Effector memory CD4-positive, alpha-beta T cell (primary cell): ENCODE results near the gene IQSEC3.

Source experiments
- DNase-seq, 3 donors: peaks; one replicate each; pipeline ENCODE4 v3.0.0-alpha.2; 2020
- H3K27ac ChIP-seq: 2 replicates; pipeline ENCODE4 v1.7.0; 2013; ENCODE audit warnings: mild to moderate bottlenecking, low read length, moderate library complexity; ENCODE audit not compliant: insufficient read depth, poor library complexity, severe bottlenecking
- H3K27me3 ChIP-seq: replicated peaks from 2 replicates; pipeline ENCODE4 v1.7.0; 2013; ENCODE audit warnings: mild to moderate bottlenecking, low read length; ENCODE audit not compliant: insufficient read depth, control insufficient read depth, poor library complexity, severe bottlenecking
- H3K36me3 ChIP-seq: 2 replicates; pipeline ENCODE4 v1.7.0; 2013; ENCODE audit warnings: mild to moderate bottlenecking, low read length, moderate library complexity; ENCODE audit not compliant: control insufficient read depth, insufficient read depth
- H3K4me1 ChIP-seq: 2 replicates; pipeline ENCODE4 v1.7.0; 2013; ENCODE audit warnings: low read length, mild to moderate bottlenecking; ENCODE audit not compliant: control insufficient read depth, insufficient read depth, poor library complexity, severe bottlenecking
- H3K4me3 ChIP-seq: 2 replicates; pipeline ENCODE4 v1.7.0; 2013; ENCODE audit warnings: low read length, low read depth, mild to moderate bottlenecking; ENCODE audit not compliant: insufficient read depth, poor library complexity, severe bottlenecking
- H3K9me3 ChIP-seq: 2 replicates; pipeline ENCODE4 v1.7.0; 2013; ENCODE audit warnings: mild to moderate bottlenecking, low read length, moderate library complexity; ENCODE audit not compliant: control insufficient read depth

IQSEC3 gene

DNA sequence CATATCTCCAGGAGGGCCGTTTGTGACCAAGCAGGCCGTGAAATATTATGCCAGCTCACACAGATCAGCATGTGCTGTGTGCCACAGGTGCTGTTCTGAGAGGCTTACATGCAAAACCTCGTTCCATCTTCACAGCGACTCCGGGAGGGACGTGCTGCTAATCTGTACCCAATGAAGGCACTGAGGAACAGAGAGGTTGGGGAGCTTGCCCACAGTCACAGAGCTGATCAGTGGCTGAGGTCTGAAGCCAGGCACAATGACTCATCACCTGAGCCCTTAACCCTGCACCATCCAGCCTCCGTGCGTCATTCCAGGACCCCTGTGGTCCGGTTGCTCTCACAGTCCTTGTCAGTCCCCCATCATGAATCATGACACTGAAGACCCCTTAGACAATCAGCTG is 80.7 kb downstream of the IQSEC3 start:
- Histone ChIP-seq H3K27me3 (no peaks in the 10 kb centered on the region), H3K4me1 (no peaks in the 10 kb centered on the region), H3K27ac (no peak overlapping the region), H3K4me3 (no peak overlapping the region), H3K36me3 (no peaks in the 10 kb centered on the region), H3K9me3 (no peaks in the 10 kb centered on the region)
- no peak for DNase-seq

DNA sequence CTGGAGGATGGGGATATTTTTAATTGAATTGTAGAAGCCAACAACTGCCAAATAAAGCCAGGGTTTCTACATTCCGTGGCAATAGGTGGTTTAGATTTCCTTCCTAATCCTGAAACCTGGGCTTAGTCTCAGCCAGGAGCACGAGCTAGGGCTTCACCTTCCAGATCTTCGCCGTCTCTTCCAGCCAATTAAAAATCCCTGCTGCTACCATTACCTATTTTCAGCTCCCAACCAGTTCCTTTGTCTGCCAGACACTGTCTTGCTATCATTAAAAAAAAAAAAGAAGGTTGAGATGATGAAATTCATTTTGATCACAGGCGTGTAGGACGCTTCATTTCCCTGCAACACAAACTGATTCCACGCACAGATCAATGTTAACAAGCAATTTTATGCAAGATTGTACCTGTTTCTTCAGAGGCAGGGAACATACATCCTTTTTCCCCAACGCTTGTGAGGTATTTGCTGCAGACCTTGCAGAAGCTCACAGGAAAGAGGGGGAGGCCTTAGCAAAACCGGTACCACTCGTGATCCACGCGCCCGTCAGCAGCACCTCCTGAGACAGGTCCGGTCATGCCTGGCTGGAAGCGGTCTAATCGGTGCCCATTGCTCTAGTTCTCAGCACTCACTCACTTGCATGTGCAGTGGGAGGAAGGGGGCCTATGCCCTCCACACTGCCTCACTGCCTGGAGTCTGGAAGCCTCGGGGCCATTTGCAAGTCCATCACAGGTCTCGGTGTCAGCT is 82.3 kb downstream of the IQSEC3 start:
- no peaks in the 10 kb centered on the region for H3K9me3 ChIP-seq
- no peaks in the 10 kb centered on the region for H3K36me3 ChIP-seq
- no peak for DNase-seq
- no peak overlapping the region for H3K4me3 ChIP-seq
- H3K27ac ChIP-seq = no peak overlapping the region
- no peaks in the 10 kb centered on the region for H3K27me3 ChIP-seq
- no peaks in the 10 kb centered on the region for H3K4me1 ChIP-seq

DNA sequence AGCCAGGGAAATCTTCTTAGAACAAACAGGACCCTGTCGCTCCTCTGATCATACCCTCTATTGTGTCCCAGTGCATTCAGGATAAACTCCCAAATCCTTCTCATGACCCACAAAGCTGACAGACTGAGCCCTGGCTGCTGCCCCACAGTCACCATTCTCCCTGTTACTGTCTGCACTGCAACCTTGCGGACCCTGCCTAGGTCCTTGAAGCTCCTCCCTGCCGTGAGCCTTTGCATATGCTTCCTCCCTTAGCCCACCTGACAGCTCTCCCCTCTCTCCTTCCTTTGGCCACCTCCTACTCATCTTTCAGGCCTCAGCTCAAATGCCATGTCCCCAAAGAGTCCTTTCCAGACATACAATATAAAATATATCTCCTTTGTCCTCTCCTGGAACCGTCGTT is 85.0 kb downstream of the IQSEC3 start:
- Histone ChIP-seq H3K36me3 (no peaks in the 10 kb centered on the region), H3K4me3 (no peak overlapping the region), H3K27me3 (no peaks in the 10 kb centered on the region), H3K4me1 (no peaks in the 10 kb centered on the region), H3K27ac (no peak overlapping the region), H3K9me3 (no peaks in the 10 kb centered on the region)
- no peak for DNase-seq

GRCh38 chr12:152440-152839 is 85.9 kb downstream of the IQSEC3 start:
- Histone ChIP-seq H3K36me3 (no peaks in the 10 kb centered on the region), H3K4me3 (no peak overlapping the region), H3K9me3 (no peaks in the 10 kb centered on the region), H3K4me1 (no peaks in the 10 kb centered on the region), H3K27me3 (no peaks in the 10 kb centered on the region), H3K27ac (no peak overlapping the region)
- no peak for DNase-seq

DNA sequence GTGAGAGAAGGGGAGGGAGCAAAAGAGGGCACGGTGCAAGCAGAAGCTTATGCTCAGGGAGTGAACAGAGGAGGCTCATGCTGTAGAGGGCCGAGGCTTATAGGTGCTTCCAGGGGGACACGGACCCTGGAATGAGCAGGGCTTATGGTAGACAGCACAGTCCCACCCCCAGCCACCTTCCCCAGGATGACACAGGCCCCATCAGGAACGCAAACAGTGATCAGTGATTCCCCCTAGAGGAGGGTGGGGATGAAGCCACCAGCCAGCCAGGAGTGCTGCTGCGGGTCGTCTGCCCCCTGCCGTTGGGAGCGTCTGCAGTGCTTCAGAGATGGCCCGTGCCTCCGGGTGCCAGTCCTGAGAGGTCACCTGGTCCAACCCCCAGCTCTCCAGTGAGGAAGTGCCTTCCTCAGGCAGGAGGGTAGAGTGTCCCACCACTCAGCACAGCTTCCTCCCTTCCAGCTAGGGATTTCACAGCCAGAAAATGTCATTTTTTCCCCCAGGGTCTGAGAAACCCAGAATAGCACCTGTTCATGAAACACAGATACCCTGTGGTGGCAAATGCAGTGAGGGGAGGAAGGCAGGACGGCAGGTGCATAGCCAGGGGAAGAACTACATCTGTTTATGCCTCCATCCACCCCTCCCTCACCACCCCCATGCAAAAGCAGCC is 86.6 kb downstream of the IQSEC3 start:
- DNase-seq = peak in 2 of 3 donors; percentile 2 to 4
- H3K27ac ChIP-seq = no peak overlapping the region
- H3K4me3 ChIP-seq = no peak overlapping the region
- H3K9me3 ChIP-seq = no peaks in the 10 kb centered on the region
- H3K27me3 ChIP-seq = no peaks in the 10 kb centered on the region
- H3K36me3 ChIP-seq = no peaks in the 10 kb centered on the region
- no peaks in the 10 kb centered on the region for H3K4me1 ChIP-seq

GRCh38 chr12:154058-154457 is 87.5 kb downstream of the IQSEC3 start:
- Histone ChIP-seq H3K36me3 (no peaks in the 10 kb centered on the region), H3K4me1 (no peaks in the 10 kb centered on the region), H3K27ac (no peak overlapping the region), H3K27me3 (no peaks in the 10 kb centered on the region), H3K9me3 (no peaks in the 10 kb centered on the region), H3K4me3 (no peak overlapping the region)
- no peak for DNase-seq

DNA sequence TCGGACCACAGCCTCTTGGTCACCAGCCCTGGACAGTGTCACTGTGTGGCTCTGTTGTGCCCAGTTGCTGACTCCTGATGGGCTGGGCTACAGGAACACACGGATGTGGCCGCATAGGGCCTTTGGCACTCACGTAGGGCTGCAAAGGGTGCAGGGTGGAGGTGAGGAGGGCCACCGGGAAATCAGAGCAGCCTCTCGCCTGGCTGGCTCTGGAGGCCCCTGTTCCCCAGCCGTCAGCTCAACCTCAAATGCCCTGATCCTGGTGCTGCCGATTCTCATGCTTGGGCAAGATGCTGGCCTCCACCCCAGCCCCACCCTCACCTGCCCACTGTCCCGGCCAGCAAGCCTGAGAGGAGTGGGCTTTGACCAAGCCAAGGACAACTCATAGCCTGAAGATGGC is 88.4 kb downstream of the IQSEC3 start:
- Histone ChIP-seq H3K4me3 (no peak overlapping the region), H3K36me3 (no peaks in the 10 kb centered on the region), H3K4me1 (no peaks in the 10 kb centered on the region), H3K27me3 (no peaks in the 10 kb centered on the region), H3K27ac (no peak overlapping the region), H3K9me3 (no peaks in the 10 kb centered on the region)
- DNase-seq = no peak

DNA sequence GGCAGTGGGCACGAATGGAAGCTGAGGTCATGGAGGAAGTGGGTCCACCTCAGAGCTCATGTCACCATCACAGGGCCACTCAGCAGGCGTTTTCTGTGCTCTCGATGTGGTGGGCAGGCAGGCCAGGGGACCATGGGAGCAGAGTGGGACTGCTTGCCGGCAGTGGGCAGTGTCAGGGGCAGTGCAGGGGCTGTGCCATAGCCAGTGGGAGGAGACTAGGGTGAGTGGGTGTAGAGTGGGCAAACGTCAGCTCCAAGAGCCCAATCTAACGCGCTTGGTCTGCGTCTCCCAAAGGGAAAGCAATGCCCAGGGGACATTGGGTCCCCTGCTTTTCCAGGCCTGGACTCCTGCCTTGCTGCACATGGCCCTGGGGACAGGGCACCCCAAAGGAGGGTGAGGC is 89.1 kb downstream of the IQSEC3 start:
- Histone ChIP-seq H3K27ac (no peak overlapping the region), H3K9me3 (no peaks in the 10 kb centered on the region), H3K36me3 (no peaks in the 10 kb centered on the region), H3K4me3 (no peak overlapping the region), H3K4me1 (no peaks in the 10 kb centered on the region), H3K27me3 (no peaks in the 10 kb centered on the region)
- no peak for DNase-seq

GRCh38 chr12:156945-157344 is 90.4 kb downstream of the IQSEC3 start:
- Histone ChIP-seq H3K4me3 (no peak overlapping the region), H3K36me3 (no peaks in the 10 kb centered on the region), H3K4me1 (no peaks in the 10 kb centered on the region), H3K27me3 (no peaks in the 10 kb centered on the region), H3K9me3 (no peaks in the 10 kb centered on the region), H3K27ac (no peak overlapping the region)
- no peak for DNase-seq

- no peaks in the 10 kb centered on the region for H3K27me3 ChIP-seq
- H3K27ac ChIP-seq = no peak overlapping the region
- H3K9me3 ChIP-seq = no peaks in the 10 kb centered on the region
- no peak for DNase-seq
- H3K36me3 ChIP-seq = no peaks in the 10 kb centered on the region
- no peaks in the 10 kb centered on the region for H3K4me1 ChIP-seq
- no peak overlapping the region for H3K4me3 ChIP-seq
These were observed 91.1 kb downstream of the IQSEC3 start for GRCh38 chr12:157644-158043.
